HepG2 (cell line): ENCODE data around the gene PRDX5. TPM values are rescaled to one million over a fixed set of nuclear protein-coding genes. Genes with fewer than 3 reads are reported as not detected.
A peak's percentile ranks its signal among the peaks of the same experiment; 100 is the strongest.

Source experiments
- DPF2 ChIP-seq: sonication (generic); formaldehyde crosslinking; IDR thresholded peaks from 2 replicates; pipeline ENCODE4 v1.4.0; 2020; ENCODE audit warnings: mild to moderate bottlenecking, low read depth, missing genetic modification reagents, borderline replicate concordance
- HNF4A ChIP-seq: sonication (generic); formaldehyde crosslinking; IDR thresholded peaks from 2 replicates; pipeline ENCODE4 v1.4.0; 2020; ENCODE audit warnings: missing genetic modification reagents
- HNF4G ChIP-seq, 2 experiments: sonication (generic) in 1 of 2; formaldehyde crosslinking in 1 of 2; IDR thresholded peaks; 2 replicates each; pipeline versions ENCODE4 v1.4.0 to v1.6.1; 2011 to 2020; ENCODE audit warnings: borderline replicate concordance in 2 of 2, low read depth in 2 of 2, mild to moderate bottlenecking in 2 of 2, low read length in 1 of 2, missing genetic modification reagents in 1 of 2, moderate library complexity in 1 of 2
- JUN ChIP-seq: sonication (generic); formaldehyde crosslinking; IDR thresholded peaks from 2 replicates; pipeline ENCODE4 v1.4.0; 2020; ENCODE audit warnings: mild to moderate bottlenecking, missing genetic modification reagents
- KLF13 ChIP-seq: sonication (generic); formaldehyde crosslinking; IDR thresholded peaks from 2 replicates; pipeline ENCODE4 v1.4.0; 2020; ENCODE audit warnings: mild to moderate bottlenecking, missing genetic modification reagents
- NAIF1 ChIP-seq: sonication (generic); formaldehyde crosslinking; IDR thresholded peaks from 2 replicates; pipeline ENCODE4 v1.5.0; 2020; ENCODE audit warnings: mild to moderate bottlenecking, missing genetic modification reagents, borderline replicate concordance
- SATB2 ChIP-seq: sonication (generic); formaldehyde crosslinking; IDR thresholded peaks from 2 replicates; pipeline ENCODE4 v1.5.0; 2020; ENCODE audit warnings: missing genetic modification reagents
- SIN3B ChIP-seq: fragments of 150-350 bp; IDR thresholded peaks from 2 replicates; pipeline ENCODE4 v1.6.1; 2014; ENCODE audit warnings: low read length
- ZNF225 ChIP-seq: sonication (generic); formaldehyde crosslinking; IDR thresholded peaks from 2 replicates; pipeline ENCODE4 v1.4.0; 2020; ENCODE audit warnings: mild to moderate bottlenecking, missing genetic modification reagents
- ZNF326 ChIP-seq: sonication (generic); formaldehyde crosslinking; IDR thresholded peaks from 2 replicates; pipeline ENCODE4 v1.4.0; 2020; ENCODE audit warnings: missing genetic modification reagents, borderline replicate concordance
- ZNF329 ChIP-seq: sonication (generic); formaldehyde crosslinking; IDR thresholded peaks from 2 replicates; pipeline ENCODE4 v1.9.0; 2021; ENCODE audit warnings: low read depth, mild to moderate bottlenecking, missing genetic modification reagents
- ZNF563 ChIP-seq: sonication (generic); formaldehyde crosslinking; IDR thresholded peaks from 2 replicates; pipeline ENCODE4 v1.8.0; 2022; ENCODE audit warnings: mild to moderate bottlenecking, moderate library complexity, missing genetic modification reagents
- polyA plus RNA-seq, 8 experiments: library from polyadenylated mRNA; depleted of rRNA in 3 of 8; stranded (reverse) in 7 of 8; unstranded in 1 of 8; fragments of >200 nt; fragmentation: Illumina TruSeq in 4 of 8; extraction: Trizol in 4 of 8; gene quantifications; 2 replicates each; pipeline versions ENCODE4 v1.2.1 to v1.2.3, GENCODE V29; 2011 to 2016; ENCODE audit warnings: low read depth in 4 of 8, missing spikeins in 1 of 8, mixed read lengths in 1 of 8; ENCODE audit not compliant: insufficient read depth in 1 of 8
- total RNA-seq, 5 experiments: library from RNA; depleted of rRNA; stranded (reverse); fragments of >200 nt; fragmentation: Illumina TruSeq; extraction: Trizol; gene quantifications; 2 replicates each; pipeline ENCODE4 v1.2.3, GENCODE V29; 2016; ENCODE audit warnings: low read depth in 1 of 5
- TF ChIP-seq, protein P1 (sequence below): sonication (generic); formaldehyde crosslinking; IDR thresholded peaks from 2 replicates; pipeline ENCODE4 v1.4.0; 2020; ENCODE audit warnings: mild to moderate bottlenecking, missing genetic modification reagents
- TF ChIP-seq, protein P2 (sequence below): sonication (generic); formaldehyde crosslinking; IDR thresholded peaks from 2 replicates; pipeline ENCODE4 v1.4.0; 2020; ENCODE audit warnings: missing genetic modification reagents
- TF ChIP-seq, protein P3 (sequence below): IDR thresholded peaks from 2 replicates; pipeline ENCODE4 v1.6.1; 2016; ENCODE audit warnings: missing compliant biosample characterization, missing genetic modification reagents, borderline replicate concordance
- TF ChIP-seq, protein P4 (sequence below): IDR thresholded peaks from 2 replicates; pipeline ENCODE4 v1.6.1; 2012; ENCODE audit warnings: inconsistent platforms

Gene PRDX5
- total and polyA plus RNA-seq, 2 of the 13 experiments (the other 11 are each of a cell fraction or from before 2014, with no cell fraction given) = 215 to 311 TPM

DNA sequence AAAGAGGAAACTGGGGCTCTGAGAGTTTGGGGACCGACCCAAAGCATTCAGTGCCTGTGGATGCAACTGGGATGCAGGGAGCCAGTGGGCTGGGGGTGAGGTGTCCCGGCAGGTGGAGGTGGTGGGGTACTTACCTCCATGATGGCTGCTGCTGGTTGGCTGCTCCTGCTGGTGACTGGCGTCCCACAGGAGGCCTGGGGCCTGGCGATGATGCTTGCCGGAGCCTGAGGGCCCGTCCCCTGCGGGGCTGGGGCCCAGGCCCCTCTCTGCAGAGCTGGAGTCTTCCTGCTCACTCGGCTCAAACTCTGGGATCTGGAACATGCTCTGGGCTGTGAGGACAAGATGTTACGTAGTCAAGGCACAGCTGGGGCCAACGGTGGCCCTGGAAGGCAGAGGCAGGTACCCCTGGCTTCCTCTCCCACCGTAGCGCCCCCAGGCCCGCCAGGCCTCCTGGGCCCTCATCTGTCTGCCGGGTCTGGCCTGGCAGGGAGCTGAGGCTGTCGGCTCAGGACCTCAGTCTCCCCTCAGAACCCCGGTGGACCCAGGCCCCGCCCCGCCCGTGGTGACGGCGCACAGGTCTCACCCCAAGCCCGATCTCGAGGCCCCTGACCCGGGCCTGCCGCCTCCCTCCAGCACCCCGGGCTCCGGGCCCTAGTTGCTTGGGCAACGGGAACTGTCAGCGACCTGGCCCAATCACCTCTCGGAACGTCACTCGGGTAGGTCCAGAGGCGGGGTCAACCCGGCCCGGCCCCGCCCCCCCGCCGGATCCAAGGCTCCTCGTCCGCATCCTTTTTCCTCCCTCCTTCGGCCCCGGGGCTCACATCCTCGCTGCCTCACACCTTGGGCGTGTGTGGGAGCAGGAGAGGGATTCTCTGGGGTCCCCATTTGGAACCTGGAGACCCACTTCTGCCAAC, 33.6 kb upstream of the PRDX5 start, which contains the start of gene BAD (continued):
- TF ChIP-seq ZNF225 (CRISPR knock-in tag) = peak; percentile 45; the same call in 1 of the 2 replicates
- TF ChIP-seq SIN3B = no peak
- no peak for TF ChIP-seq KLF13 (CRISPR knock-in tag)
- no peak for TF ChIP-seq JUN
- TF ChIP-seq ZNF329 = no peak
- TF ChIP-seq, protein P1, sequence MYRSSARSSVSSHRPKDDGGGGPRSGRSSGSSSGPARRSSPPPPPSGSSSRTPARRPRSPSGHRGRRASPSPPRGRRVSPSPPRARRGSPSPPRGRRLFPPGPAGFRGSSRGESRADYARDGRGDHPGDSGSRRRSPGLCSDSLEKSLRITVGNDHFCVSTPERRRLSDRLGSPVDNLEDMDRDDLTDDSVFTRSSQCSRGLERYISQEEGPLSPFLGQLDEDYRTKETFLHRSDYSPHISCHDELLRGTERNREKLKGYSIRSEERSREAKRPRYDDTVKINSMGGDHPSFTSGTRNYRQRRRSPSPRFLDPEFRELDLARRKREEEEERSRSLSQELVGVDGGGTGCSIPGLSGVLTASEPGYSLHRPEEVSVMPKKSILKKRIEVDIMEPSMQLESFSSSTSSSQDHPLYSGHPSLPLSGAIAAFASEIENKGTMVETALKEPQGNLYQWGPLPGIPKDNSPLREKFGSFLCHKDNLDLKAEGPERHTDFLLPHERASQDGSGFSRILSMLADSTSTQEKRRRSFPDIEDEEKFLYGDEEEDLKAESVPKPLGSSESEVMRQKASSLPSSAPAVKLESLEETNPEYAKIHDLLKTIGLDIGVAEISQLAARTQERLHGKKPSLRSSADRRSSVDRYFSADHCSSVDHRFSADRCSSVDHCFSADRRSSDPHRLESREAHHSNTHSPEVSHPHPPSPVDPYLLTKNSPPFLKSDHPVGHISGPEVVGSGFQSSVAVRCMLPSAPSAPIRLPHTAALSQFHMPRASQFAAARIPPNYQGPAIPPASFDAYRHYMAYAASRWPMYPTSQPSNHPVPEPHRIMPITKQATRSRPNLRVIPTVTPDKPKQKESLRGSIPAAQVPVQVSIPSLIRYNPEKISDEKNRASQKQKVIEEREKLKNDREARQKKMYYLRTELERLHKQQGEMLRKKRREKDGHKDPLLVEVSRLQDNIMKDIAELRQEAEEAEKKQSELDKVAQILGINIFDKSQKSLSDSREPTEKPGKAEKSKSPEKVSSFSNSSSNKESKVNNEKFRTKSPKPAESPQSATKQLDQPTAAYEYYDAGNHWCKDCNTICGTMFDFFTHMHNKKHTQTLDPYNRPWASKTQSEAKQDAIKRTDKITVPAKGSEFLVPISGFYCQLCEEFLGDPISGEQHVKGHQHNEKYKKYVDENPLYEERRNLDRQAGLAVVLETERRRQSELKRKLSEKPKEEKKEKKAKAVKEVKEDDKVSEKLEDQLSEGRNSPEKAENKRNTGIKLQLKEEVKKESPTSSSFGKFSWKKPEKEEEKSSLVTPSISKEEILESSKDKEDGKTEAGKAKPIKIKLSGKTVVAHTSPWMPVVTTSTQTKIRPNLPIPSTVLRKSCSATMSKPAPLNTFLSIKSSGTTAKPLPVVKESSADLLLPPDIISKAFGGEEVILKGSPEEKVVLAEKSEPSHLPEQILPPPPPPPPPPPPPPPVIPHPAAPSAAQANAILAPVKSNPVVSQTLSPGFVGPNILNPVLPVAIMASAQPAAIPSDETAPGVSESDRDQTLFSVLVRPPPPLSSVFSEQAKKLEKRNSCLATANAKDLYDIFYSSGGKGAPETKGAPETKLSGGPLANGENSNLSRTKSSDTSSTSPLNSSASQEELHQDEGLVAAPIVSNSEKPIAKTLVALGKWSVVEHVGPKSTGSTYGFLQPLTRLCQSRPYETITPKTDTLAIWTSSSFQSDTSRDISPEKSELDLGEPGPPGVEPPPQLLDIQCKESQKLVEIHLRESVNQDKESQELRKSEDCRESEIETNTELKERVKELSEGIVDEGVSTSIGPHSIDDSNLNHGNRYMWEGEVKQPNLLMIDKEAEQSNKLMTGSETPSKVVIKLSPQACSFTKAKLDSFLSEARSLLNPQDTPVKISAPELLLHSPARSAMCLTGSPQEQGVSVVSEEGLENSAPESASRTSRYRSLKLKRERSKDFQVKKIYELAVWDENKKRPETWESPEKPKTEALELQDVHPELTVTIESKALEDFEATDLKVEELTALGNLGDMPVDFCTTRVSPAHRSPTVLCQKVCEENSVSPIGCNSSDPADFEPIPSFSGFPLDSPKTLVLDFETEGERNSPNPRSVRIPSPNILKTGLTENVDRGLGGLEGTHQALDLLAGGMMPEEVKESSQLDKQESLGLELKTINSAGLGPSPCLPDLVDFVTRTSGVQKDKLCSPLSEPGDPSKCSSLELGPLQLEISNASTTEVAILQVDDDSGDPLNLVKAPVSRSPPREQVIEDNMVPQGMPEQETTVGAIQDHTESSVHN = no peak
- TF ChIP-seq ZNF563 (CRISPR knock-in tag) = 0 out of 2 replicates have a peak, but pooled peaks have one; percentile 43
- 0 out of 2 replicates have a peak, but pooled peaks have one; percentile 28 for TF ChIP-seq SATB2 (CRISPR knock-in tag)
- TF ChIP-seq DPF2 (CRISPR knock-in tag) = no peak
- peak; percentile 96 for TF ChIP-seq NAIF1 (CRISPR knock-in tag)
- TF ChIP-seq, protein P2, sequence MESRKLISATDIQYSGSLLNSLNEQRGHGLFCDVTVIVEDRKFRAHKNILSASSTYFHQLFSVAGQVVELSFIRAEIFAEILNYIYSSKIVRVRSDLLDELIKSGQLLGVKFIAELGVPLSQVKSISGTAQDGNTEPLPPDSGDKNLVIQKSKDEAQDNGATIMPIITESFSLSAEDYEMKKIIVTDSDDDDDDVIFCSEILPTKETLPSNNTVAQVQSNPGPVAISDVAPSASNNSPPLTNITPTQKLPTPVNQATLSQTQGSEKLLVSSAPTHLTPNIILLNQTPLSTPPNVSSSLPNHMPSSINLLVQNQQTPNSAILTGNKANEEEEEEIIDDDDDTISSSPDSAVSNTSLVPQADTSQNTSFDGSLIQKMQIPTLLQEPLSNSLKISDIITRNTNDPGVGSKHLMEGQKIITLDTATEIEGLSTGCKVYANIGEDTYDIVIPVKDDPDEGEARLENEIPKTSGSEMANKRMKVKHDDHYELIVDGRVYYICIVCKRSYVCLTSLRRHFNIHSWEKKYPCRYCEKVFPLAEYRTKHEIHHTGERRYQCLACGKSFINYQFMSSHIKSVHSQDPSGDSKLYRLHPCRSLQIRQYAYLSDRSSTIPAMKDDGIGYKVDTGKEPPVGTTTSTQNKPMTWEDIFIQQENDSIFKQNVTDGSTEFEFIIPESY (CRISPR knock-in tag) = no peak
- TF ChIP-seq, protein P3, sequence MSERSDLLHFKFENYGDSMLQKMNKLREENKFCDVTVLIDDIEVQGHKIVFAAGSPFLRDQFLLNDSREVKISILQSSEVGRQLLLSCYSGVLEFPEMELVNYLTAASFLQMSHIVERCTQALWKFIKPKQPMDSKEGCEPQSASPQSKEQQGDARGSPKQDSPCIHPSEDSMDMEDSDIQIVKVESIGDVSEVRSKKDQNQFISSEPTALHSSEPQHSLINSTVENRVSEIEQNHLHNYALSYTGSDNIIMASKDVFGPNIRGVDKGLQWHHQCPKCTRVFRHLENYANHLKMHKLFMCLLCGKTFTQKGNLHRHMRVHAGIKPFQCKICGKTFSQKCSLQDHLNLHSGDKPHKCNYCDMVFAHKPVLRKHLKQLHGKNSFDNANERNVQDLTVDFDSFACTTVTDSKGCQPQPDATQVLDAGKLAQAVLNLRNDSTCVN (CRISPR knock-in tag) = 0 out of 2 replicates have a peak, but pooled peaks have one; percentile 27
- no peak for TF ChIP-seq HNF4G (IDR thresholded peaks at IDR 0.05; ENCODE audit: borderline replicate concordance, low read depth, low read length)
- TF ChIP-seq HNF4G (CRISPR knock-in tag; IDR thresholded peaks at IDR 0.05; ENCODE audit: borderline replicate concordance, low read depth) = no peak
- TF ChIP-seq HNF4A = no peak
- 0 out of 2 replicates have a peak, but pooled peaks have one; percentile 59 for TF ChIP-seq ZNF326 (CRISPR knock-in tag)
- TF ChIP-seq, protein P4, sequence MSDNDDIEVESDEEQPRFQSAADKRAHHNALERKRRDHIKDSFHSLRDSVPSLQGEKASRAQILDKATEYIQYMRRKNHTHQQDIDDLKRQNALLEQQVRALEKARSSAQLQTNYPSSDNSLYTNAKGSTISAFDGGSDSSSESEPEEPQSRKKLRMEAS = peak; percentile 45
